HG03066 (cell line): ENCODE measurements around the gene INSR.

ENCODE experiments used
- ATAC-seq: cut with Tn5 transposase; IDR thresholded peaks from one replicate; pipeline ENCODE4 v1.9.1; 2021; ENCODE audit warnings: low read depth; ENCODE audit not compliant: unreplicated experiment

INSR gene

DNA sequence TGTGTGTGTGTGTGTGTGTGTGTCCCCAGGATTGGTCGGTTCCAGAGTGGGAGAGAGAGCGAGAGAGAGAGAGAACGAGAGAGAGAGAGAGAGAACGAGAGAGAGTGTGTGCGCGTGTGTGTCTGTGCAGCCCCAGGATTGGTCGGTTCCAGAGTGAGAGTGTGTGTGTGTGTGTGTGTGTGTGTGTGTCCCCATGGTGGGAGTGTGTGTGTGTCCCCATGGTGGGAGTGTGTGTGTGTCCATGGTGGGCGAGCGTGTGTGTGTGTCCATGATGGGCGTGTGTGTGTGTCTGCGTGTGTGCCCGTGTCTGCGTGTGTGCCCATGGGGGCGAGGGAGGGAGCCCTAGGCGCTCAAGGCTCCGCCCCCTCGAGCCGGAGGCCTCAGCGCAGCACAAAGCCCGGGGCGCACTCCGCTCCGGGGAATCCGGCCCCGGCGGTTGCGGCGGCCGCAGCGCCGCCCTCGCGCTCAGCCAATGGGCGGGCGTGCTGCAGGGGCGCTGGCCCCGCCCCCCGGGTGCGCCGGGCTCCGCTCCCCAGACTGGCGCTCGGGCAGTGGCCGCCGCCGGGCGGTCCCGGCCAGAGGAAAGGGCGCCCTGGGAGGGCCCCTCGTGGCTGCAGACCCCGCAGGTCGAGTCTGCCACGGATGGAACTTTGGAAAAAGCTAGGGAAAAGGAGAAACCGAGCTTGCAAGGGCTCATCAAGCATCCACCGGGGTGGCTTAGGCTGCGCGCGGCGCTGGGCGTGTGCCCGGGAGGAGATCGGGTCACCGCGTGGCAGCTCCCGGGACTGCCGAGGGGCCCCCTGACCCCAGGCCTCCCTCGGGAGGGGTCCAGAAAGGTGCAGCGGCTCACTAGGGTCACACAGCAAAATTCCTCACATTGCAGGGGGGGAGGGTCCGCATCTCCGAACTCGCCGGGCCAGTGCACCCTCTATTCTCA, 96.2 kb downstream of the INSR start:
- ATAC-seq, result peak; percentile 73

DNA sequence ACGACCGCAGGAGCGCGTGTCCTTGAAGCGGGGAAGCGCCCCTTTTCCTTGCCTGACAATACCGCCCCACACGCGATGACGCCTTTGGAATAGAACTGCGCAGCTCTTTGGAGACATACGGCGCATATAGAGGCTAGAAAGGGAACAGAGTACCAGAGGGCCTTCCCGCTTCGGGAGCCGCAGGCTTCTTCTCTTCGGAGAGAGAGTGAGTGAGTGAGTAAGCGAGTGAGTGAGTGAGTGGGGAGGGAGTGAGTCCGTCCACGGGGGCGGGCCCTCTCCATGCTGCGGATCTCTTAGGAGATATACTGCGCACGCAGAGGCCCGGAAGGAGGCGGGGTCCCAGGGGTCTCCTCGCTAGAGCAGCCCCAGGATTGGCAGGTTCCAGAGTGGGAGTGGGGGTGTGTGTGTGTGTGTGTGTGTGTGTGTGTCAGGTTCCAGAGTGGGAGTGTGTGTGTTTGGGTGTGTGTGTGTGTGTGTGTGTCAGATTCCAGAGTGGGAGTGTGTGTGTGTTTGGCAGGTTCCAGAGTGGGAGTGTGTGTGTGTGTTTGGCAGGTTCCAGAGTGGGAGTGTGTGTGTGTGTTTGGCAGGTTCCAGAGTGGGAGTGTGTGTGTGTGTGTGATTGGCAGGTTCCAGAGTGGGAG, 97.0 kb downstream of the INSR start:
- peak; percentile 48 for ATAC-seq

DNA sequence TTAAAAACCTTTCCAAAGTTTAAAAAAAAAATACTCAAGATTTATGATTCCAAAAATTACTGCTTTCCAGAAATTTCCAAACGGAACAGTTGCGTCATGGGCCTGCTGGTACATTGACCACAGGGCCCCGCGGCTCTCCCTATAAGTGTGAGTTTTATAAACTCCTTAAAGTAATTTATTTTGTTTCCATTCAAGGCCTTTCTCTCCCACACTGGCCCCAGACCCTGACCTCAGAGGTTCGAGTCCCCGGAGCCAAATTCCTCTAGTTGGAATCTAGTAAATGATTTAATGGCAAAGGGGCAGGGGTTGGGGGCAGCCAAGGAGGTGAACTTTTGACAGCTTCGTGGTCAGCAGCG, 97.5 kb downstream of the INSR start:
- ATAC-seq, result no peak

DNA sequence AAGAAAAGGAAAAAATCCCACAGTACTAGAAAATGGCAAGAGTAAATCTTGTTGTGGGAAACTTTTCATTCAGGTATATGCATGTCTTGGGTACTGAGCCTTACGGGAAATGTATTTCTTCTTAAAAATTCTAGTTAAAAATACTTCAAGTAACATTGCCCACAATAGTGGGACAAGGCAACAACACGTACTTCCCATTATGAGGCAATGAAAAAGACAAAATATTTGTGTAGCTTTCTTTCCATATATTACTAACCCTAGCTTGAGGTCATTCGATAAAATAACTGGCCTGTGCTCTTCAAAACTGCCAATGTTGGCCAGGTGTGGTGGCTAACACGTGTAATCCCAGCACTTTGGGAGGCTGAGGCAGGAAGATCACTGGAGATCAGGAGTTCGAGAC, 99.2 kb downstream of the INSR start:
- no peak for ATAC-seq

DNA sequence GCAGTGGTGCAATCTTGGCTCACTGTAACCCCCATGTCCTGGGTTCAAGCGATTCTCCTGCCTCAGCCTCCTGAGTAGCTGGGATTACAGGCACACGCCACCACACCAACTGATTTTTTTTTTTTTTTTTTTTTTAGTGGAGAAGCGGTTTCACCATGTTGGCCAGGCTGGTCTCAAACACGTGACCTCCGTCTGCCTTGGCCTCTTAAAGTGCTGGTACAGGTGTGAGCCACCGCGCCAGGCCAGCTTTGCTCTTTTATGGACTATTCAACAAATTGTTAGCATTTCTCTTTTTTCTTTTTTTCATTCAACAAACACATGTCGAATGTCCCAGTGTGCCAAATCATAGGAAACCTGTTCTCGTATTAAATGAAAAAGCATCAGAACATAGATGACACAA, 99.6 kb downstream of the INSR start:
- no peak for ATAC-seq

DNA sequence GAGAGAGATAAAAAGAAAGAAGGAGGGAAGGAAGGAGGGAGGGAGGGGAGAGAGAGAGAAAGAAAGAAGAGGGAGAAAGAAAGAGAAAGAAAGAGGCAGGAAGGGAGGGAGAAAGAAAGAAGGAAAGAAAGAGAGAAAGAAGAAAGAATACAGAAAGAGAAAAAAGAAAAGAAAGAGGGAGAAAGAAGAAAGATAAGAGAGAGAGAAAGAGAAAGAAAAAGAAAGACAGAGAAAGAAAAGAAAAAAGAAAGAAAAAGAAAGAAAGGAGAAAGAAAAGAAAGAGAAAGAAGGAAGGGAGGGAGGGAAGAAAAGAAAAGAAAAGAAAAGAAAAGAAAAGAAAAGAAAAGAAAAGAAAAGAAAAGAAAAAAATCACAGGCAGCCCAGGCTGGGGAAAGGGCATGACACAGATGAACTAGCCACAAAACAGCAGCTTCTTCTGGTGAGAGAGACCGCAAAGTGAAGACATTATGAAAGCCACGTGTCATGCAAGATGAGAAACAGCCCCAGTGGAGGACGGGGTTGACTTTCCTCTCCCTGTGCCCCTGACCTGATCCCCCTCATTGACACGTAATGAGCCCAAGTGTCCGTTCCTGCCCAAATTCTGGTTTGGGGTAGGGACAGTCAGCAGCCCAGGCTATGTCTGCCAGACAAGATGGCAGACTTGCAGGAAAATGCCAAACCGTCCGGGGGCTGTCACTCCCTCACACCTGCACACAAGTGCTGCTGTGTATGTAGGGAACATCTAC, 102.1 kb downstream of the INSR start:
- no peak for ATAC-seq

DNA sequence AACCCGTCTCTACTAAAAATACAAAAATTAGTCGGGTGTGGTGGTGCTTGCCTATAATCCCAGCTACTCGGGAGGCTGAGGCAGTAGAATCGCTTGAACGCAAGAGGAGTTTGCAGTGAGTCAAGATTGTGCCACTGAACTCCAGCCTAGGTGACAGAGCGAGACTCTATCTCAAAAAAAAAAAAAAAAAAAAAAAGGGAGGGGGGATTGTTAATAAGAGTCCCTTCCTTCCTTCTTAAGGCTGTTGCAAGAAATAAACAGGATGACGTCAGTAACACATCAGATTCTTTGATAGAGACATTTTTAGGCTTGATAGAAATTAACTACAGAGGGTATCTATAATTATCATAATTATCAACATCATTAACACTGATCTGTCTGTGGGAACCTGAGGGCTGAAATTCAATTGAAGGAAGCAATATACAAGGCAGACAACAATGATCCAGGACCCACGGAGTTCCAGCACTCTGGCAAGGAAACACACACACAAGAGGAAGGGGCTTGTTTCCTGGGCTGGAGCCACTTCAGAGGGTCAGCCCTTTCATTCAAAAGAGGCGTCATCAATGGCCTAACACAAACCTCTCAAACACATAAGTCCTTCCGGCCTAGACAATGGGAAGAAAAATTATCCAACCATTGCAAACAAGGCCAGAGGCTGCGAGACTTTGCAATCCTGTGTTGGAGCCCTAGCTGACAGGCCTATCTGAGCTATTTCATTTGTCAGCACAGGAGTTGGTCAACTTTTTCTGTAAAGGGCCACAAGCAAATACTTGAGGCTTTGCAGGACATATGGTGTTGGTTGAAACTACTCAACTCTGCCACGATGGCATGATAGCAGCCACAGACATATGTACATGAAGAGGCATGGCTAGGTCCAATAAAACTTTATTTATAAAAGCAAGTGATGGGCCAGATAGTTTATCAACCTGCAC, 105.2 kb downstream of the INSR start:
- no peak for ATAC-seq

DNA sequence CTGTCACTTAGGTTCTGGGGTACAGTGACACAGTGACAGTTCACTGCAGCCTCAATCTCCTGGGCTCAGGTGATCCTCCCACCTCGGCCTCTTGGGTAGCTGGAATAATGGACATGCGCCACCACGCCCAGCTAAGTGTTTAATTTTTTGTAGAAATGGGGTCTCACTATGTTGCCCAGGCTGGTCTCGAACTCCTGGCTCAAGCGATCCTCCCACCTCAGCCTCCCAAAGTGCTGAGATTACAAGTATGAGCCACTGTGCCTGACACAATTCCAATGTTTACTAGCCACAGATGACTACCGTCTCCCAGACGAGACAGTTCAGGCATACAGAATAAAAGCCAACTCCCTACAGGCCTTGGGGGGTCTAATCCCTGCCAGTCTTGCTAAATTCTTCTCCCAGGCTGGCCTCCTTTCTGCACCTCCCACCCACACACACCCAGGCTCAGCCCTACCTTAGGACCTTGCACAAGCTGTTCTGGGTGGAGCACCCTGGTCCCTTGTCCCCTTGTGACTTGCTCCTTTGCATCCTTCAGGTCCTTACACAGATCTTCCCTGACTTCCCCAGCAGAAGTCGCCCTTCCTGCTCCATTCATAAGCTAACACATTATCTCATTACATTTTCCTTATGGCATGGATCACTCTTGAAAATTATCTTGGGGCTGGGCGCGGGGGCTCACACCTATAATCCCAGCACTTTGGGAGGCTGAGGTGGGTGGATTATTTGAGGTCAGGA, 106.4 kb downstream of the INSR start:
- ATAC-seq, result no peak

DNA sequence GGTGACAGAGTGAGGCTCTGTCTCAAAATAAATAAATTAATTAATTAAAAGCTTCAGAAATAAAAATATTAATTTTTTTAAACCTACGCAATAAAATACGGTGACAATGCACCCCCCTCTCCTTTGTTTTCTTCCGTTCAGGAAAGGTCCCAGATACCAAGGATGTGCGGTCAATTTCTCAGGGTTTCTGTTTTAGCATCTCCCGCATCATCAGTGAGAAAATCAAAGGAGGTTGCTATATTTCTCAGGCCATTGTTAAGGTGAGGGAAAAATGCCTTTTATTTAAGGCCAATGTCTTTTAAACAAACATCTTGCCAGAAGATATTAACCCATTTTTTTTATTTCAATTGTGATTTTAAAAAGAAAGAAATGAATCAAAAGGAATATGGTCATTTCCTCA, 111.7 kb downstream of the INSR start:
- ATAC-seq, result no peak

DNA sequence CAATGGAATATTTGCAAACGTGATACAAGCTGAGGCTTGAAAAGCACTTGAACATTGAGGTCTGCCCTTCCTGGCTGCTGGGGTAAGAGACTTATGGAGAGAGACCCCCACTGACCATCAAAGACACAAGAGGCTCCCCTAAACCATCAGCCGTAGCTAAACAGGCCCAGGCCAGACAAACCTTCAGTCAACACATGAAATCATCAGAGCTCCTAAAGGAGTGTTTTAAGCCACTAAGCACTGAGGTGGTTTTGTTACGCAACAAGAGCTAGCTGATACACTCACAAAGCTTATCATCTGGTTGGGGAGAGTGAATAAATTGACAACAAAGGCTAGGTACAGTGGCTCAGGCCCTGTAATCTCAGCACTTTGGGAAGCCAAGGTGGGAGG, 114.3 kb downstream of the INSR start:
- ATAC-seq, result no peak

DNA sequence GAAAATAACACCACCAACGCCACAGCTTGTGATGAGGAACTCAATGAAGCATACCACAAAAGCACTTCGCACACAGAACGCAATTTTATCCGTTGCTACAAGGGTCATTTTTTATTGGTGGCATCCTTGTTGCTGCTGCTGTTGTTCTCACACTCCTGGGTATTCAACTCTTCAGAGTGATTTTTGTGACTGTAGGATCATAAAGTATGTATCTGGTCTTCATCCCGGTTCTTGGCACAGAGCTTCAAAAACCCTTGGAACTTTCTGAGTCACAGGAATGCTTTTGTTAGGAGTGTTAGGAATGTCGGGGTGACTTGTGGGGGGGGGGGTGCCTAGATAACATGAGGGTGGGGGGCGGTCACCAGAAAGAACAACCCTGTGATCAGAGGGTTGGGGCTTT, 116.3 kb downstream of the INSR start:
- ATAC-seq, result no peak

DNA sequence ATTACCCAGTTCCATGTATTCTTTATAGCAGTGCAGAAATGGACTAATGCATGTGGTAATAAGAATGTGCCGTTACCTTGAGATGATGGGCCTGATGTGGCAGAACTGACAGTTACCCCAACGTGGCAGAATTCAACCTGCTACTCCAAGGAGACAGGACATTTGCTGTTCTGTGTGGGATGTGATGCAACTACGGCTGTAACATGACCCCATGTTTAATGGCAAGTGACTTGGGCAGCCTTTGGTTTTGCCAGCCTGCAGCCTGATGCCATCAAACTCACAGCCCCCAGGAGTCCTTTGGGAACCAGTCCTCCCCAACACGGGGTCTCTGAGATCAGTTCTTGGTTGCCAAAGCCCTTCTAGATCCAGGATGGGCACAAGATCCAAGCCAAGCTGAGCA, 117.4 kb downstream of the INSR start:
- no peak for ATAC-seq

DNA sequence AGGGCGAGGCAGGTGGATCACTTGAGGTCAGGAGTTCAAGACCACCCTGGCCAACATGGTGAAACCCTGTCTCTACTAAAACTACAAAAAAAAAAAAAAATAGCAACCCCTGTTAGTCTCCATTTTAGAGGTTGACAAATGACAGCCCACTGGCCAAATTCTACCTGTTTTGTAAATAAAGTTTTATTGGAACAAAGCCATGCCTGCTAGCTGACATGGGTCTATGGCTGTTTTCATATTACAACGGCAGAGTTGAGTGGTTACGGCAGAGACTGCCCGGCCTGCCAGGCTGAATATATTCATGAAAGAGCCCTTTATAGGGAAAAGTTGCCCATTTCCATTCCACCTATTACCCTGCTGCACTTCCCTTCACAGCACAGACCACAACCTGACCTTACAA, 121.4 kb downstream of the INSR start:
- ATAC-seq, result no peak

DNA sequence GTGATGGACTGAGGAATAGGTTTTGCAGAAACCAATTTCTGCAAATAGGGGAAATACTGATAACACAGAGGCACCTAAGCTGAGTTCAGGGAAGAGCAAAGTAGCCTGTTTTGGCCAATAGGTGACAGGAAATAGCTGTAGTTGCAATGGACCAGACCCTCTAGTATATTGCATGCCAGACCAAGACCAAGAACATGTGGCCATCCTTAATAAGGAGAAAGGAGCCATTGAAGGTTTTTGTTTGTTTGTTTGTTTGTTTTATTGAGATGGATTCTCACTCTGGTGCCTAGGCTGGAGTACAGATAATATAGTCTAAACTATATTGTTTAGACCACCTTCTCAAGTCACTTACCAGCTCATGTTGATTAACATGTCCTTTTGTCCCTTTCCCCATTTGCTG, 123.2 kb downstream of the INSR start:
- no peak for ATAC-seq

DNA sequence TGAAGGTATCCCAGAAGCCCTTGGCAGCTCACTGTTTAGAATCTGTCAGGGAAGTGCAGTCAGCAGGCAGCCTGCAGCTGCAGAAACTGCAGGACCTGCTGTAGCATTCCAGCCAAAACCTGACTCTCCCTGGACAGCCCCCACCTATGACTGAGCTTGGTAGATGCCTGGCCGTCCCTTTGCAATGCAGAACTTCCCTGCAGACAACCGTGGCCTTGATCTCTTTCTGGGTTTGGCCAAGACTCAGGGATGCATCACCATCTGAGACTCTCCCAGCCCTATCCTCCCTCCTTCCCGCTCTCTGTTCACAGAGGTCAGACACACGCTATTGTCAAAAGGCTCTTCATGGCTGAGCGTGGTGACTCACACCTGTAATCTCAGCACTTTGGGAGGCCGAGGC, 125.3 kb downstream of the INSR start:
- no peak for ATAC-seq

DNA sequence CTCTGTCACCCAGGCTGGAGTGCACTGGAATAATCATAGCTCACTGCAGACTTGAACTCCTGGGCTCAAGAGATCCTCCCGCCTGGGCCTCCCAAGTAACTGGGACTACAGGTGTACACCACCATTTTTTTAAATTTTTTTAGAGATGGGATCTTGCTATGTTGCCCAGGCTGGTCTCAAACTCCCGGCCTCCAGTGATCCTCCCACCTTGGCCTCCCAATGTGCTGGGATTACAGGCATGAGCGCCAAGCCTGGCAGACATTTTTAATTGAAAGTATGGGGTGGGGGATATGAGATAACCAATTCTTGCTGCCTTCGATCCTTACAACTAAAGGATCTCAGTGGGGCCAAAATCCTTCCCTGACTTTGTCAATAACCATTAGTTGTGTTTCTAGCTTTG, 132.9 kb downstream of the INSR start:
- no peak for ATAC-seq

DNA sequence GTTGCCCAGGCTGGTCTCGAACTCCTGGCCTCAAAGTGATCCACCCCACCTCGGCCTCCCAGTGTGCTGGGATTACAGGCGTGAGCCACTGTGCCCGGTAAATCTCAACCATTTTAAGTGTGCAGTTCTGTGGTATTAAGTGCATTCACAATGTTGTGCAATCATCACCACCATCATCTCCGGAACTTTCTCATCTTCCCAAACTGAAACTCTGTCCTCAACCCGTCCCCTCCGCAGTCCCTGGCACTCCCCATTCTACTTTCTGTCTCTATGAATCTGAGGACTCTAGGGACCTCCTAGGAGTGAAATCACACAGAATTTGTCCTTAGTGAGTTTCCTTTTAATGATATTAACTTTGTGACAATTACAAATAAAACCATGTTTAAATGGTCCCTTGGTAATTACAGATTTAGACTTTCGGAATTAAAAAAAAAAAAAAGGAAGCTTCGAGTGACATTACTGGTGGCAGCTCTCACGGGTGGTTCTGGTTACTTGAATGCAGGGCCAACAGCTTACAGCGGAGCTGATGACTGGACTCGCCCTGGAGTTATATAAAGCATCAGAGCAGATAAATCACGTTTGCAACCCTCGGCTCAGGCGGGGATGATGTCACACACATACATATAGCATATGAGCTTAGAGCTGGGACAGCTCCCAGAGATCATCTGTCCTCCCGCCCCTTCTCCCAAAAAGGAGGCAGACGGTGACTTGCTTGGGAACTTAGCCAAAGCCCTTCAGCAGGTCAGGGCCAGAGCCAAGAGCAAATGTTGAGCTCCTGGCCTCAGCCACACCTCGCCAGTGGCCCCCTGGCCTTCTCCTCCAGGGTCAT, 134.9 kb downstream of the INSR start:
- no peak for ATAC-seq

DNA sequence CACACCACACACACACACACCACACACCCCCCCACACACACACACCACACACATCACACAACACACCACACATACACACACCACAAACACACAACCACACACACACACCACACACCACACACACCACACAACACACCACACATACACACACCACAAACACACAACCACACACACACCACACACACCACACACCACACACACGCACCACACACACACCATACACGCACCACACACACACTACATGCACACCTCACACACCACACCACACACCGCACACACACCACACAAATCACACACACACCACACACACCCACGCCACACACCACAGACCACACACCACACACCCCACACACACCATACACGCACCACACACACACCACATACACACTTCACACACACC, 141.2 kb downstream of the INSR start:
- ATAC-seq, result no peak

DNA sequence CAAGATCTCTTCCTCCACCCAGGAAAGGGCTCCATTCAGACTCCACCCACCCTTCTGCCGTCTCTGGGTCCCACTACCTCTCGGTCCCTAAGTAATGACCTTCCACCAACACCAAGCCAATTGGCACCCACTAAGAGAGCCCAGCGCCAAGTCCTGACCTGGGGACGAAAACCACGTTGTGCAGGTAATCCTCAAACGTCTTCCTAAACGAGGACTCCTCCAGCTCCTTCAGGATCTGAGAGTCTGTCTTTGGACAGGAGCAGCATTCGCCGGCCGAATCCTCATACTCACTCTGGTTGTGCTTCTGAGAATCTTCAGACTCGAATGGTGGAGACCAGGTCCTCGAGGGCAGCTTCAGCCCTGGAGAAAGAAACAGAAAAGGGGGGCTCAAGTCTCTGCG, 141.6 kb downstream of the INSR start:
- no peak for ATAC-seq
